MM.1S (cell line): ENCODE measurements around the gene CCDC80.

Source experiments
- DNase-seq: peaks from one replicate; pipeline ENCODE4 v3.0.0-alpha.2; 2015
- H2AFZ ChIP-seq: fragments of 300-600 bp; sonication (generic); 2 replicates; pipeline ENCODE4 v1.6.0; 2016; ENCODE audit warnings: antibody characterized with exemption, low read length
- H3F3A ChIP-seq: fragments of 300-600 bp; sonication (generic); 2 replicates; pipeline ENCODE4 v1.6.1; 2016; ENCODE audit warnings: mild to moderate bottlenecking, antibody characterized with exemption, low read length, moderate library complexity, mixed read lengths; ENCODE audit not compliant: insufficient read depth
- H3K27ac ChIP-seq: fragments of 300-600 bp; sonication (generic); 2 replicates; pipeline ENCODE4 v1.5.1; 2016; ENCODE audit warnings: mild to moderate bottlenecking, low read length
- H3K27me3 ChIP-seq: fragments of 300-600 bp; sonication (generic); replicated peaks from 2 replicates; pipeline ENCODE4 v1.6.0; 2016; ENCODE audit warnings: low read length; ENCODE audit not compliant: insufficient read depth
- H3K36me3 ChIP-seq: fragments of 300-600 bp; sonication (generic); replicated peaks from 2 replicates; pipeline ENCODE4 v1.6.1; 2016; ENCODE audit warnings: mild to moderate bottlenecking, low read length, mixed read lengths; ENCODE audit not compliant: insufficient read depth
- H3K4me1 ChIP-seq: fragments of 300-600 bp; sonication (generic); 2 replicates; pipeline ENCODE4 v1.6.1; 2016; ENCODE audit warnings: low read length, mixed read lengths
- H3K4me2 ChIP-seq: fragments of 300-600 bp; sonication (generic); 2 replicates; pipeline ENCODE4 v1.6.0; 2016; ENCODE audit warnings: low read depth, low read length
- H3K4me3 ChIP-seq: fragments of 300-600 bp; sonication (generic); 2 replicates; pipeline ENCODE4 v1.5.1; 2016; ENCODE audit warnings: low read length, mixed read lengths
- H3K79me2 ChIP-seq: fragments of 300-600 bp; sonication (generic); 2 replicates; pipeline ENCODE4 v1.6.1; 2016; ENCODE audit warnings: mixed run types, low read length, mixed read lengths
- H3K9ac ChIP-seq: fragments of 300-600 bp; sonication (generic); 2 replicates; pipeline ENCODE4 v1.6.1; 2016; ENCODE audit warnings: low read length, mixed read lengths
- H3K9me2 ChIP-seq: fragments of 300-600 bp; sonication (generic); replicated peaks from 2 replicates; pipeline ENCODE4 v1.6.1; 2016; ENCODE audit warnings: mild to moderate bottlenecking, low read length, mixed read lengths; ENCODE audit not compliant: insufficient read depth
- H3K9me3 ChIP-seq: fragments of 300-600 bp; sonication (generic); replicated peaks from 2 replicates; pipeline ENCODE4 v1.6.1; 2016; ENCODE audit warnings: mild to moderate bottlenecking, low read length, mixed read lengths; ENCODE audit not compliant: insufficient read depth
- H4K20me1 ChIP-seq: fragments of 300-600 bp; sonication (generic); 2 replicates; pipeline ENCODE4 v1.6.1; 2016; ENCODE audit warnings: mild to moderate bottlenecking, low read length, moderate library complexity, mixed read lengths; ENCODE audit not compliant: insufficient read depth
- CTCF ChIP-seq: fragments of 300-600 bp; sonication (generic); IDR thresholded peaks from 2 replicates; pipeline ENCODE4 v1.5.1; 2016; ENCODE audit warnings: antibody characterized with exemption, low read length, mixed read lengths
- EZH2 ChIP-seq: fragments of 300-600 bp; sonication (generic); optimal IDR thresholded peaks from 2 replicates; pipeline ENCODE3; 2017; ENCODE audit warnings: low read depth, mild to moderate bottlenecking, antibody characterized with exemption, low read length, mixed read lengths
- EZH2phosphoT487 ChIP-seq: fragments of 300-600 bp; sonication (generic); IDR thresholded peaks from 2 replicates; pipeline ENCODE4 v1.6.1; 2018; ENCODE audit warnings: antibody characterized with exemption, low read length

CCDC80 gene

GRCh38 chr3:112637700-112638099, 3.2 kb downstream of the CCDC80 start:
- H3K27ac ChIP-seq = no peak overlapping the region
- no peak overlapping the region for H3K9ac ChIP-seq
- no peaks in the 10 kb centered on the region for H3K27me3 ChIP-seq
- no peaks in the 10 kb centered on the region for H3K36me3 ChIP-seq
- no peaks in the 10 kb centered on the region for H3F3A ChIP-seq
- H3K4me2 ChIP-seq = no peak overlapping the region
- H4K20me1 ChIP-seq = no peaks in the 10 kb centered on the region
- no peak overlapping the region for H2AFZ ChIP-seq
- no peak for DNase-seq
- no peak for TF ChIP-seq EZH2phosphoT487
- TF ChIP-seq EZH2 = no peak
- TF ChIP-seq CTCF = no peak
- no peaks in the 10 kb centered on the region for H3K9me2 ChIP-seq
- H3K79me2 ChIP-seq = no peaks in the 10 kb centered on the region
- H3K4me3 ChIP-seq = no peak overlapping the region
- H3K4me1 ChIP-seq = peaks cover 9% of the 10 kb centered on the region
- H3K9me3 ChIP-seq = no peaks in the 10 kb centered on the region

DNA sequence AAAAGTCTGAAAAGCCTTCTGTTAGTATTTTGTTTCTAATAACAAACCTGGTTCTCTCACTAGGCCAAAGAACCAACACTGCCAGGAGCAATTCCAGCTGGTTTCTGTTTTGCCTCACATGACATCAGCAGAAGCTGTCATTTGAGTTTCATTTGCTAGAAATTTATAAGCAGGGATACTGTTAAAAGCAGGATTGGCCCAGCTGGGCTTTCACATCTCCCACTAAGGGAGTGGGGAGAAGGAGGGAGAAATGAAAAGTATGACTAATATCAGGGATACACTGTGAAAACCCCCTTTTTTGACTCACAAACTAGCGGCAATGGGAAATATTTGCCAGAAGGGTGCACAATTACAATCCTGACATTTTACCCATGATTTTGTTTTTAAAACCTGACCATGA, 5.3 kb downstream of the CCDC80 start:
- no peaks in the 10 kb centered on the region for H4K20me1 ChIP-seq
- no peaks in the 10 kb centered on the region for H3K9me2 ChIP-seq
- no peak overlapping the region for H3K9ac ChIP-seq
- H3K4me2 ChIP-seq = no peak overlapping the region
- no peaks in the 10 kb centered on the region for H3K79me2 ChIP-seq
- no peaks in the 10 kb centered on the region for H3K27me3 ChIP-seq
- H3K27ac ChIP-seq = no peak overlapping the region
- H3F3A ChIP-seq = no peaks in the 10 kb centered on the region
- no peaks in the 10 kb centered on the region for H3K9me3 ChIP-seq
- H3K4me3 ChIP-seq = no peak overlapping the region
- H2AFZ ChIP-seq = peak overlapping the region; percentile 4; the same call in 1 of the 2 replicates
- DNase-seq = no peak
- TF ChIP-seq EZH2 (no peak), CTCF (no peak), EZH2phosphoT487 (no peak)
- peaks cover 9% of the 10 kb centered on the region for H3K4me1 ChIP-seq
- no peaks in the 10 kb centered on the region for H3K36me3 ChIP-seq

DNA sequence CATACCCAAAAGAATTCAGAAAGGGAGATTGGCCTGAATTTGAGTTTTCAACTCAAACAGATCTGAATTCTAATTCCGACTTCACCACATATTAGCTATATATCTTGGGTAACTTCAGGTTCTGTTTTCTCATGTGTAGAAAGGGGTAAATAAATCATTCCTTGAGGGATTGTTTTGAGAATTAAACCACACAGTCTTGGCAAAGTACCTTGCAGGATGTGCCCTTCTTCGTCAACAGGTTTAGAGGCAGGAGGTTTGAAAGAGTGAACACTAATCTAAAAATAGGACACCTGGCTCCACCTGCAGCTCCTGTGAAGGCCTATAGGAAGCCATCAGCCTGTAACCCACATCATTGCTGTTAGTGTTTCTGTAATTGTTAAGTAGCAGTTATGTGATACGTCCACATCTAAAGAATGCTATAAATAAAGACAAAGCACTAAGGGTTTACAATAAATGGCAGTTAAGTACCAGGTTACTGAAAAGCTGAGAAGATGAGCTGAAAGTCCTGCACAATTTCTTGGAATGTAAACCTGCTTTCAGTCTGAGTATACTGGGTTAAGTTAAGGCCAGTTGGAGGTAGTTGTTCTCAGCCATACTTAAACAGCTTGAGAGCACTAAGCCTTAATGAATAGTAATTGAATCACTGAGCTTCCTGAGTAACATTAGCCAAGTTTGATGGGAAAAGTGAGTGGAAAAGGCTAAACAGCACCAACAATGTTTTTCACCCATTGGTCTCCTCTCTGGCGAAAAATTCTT, 6.0 kb downstream of the CCDC80 start:
- H4K20me1 ChIP-seq = no peaks in the 10 kb centered on the region
- H3K79me2 ChIP-seq = no peaks in the 10 kb centered on the region
- H3K4me3 ChIP-seq = no peak overlapping the region
- TF ChIP-seq CTCF = no peak
- no peak for TF ChIP-seq EZH2
- no peak for TF ChIP-seq EZH2phosphoT487
- no peaks in the 10 kb centered on the region for H3K27me3 ChIP-seq
- no peaks in the 10 kb centered on the region for H3K36me3 ChIP-seq
- H3K27ac ChIP-seq = no peak overlapping the region
- H3K9me2 ChIP-seq = no peaks in the 10 kb centered on the region
- H3F3A ChIP-seq = no peaks in the 10 kb centered on the region
- H3K4me2 ChIP-seq = peak overlapping the region; percentile 7; the same call in 1 of the 2 replicates
- H3K4me1 ChIP-seq = peaks cover 9% of the 10 kb centered on the region
- peak overlapping the region; percentile 4; the same call in 1 of the 2 replicates for H2AFZ ChIP-seq
- no peak overlapping the region for H3K9ac ChIP-seq
- peak; percentile 49 for DNase-seq
- no peaks in the 10 kb centered on the region for H3K9me3 ChIP-seq
